Tibial nerve (tissue), 4 donors: ENCODE results near the gene PLCB2. TPM values are rescaled to one million over a fixed set of nuclear protein-coding genes. Genes with fewer than 3 reads are reported as not detected.
A peak's percentile ranks its signal among the peaks of the same experiment; 100 is the strongest.

Experiments
- DNase-seq, 2 donors: peaks; one replicate each; pipeline ENCODE4 v3.0.0-alpha.2; 2019; ENCODE audit warnings: low spot score in 2 of 2
- H3K27ac ChIP-seq, 4 donors: fragments of 200-600 bp; sonication (generic) in 3 of 4; one replicate each; pipeline ENCODE4 v1.5.1; 2017 to 2019; ENCODE audit warnings: mild to moderate bottlenecking in 1 of 4
- H3K27me3 ChIP-seq, 2 donors: fragments of 200-600 bp; sonication (generic) in 1 of 2; one replicate each; pipeline versions ENCODE4 v1.5.1 to v1.6.0; 2017 to 2019
- H3K36me3 ChIP-seq, 3 donors: fragments of 200-600 bp; sonication (generic); one replicate each; pipeline ENCODE4 v1.5.1; 2018 to 2019
- H3K4me1 ChIP-seq, 4 donors: fragments of 200-600 bp; sonication (generic) in 3 of 4; one replicate each; pipeline ENCODE4 v1.5.1; 2017 to 2019
- H3K4me3 ChIP-seq, 4 donors: fragments of 200-600 bp; sonication (generic) in 3 of 4; one replicate each; pipeline ENCODE4 v1.5.1; 2017 to 2019; ENCODE audit warnings: mild to moderate bottlenecking in 1 of 4, moderate library complexity in 1 of 4
- H3K9me3 ChIP-seq, 4 donors: fragments of 200-600 bp; sonication (generic) in 3 of 4; one replicate each; pipeline ENCODE4 v1.5.1; 2017 to 2019
- CTCF ChIP-seq, 5 experiments: fragments of 200-600 bp in 3 of 5; fragments of 450-650 bp in 2 of 5; sonication (generic) in 3 of 5; IDR thresholded peaks; one replicate each; pipeline ENCODE4 v1.5.1; 2016 to 2019; ENCODE audit warnings: antibody characterized with exemption in 5 of 5, mild to moderate bottlenecking in 3 of 5, moderate library complexity in 2 of 5
- EP300 ChIP-seq, 2 donors: sonication (generic); formaldehyde crosslinking; IDR thresholded peaks; one replicate each; pipeline ENCODE4 v1.6.1; 2017; ENCODE audit warnings: antibody characterized with exemption in 2 of 2, mild to moderate bottlenecking in 1 of 2
- POLR2A ChIP-seq, 2 donors: fragments of 450-650 bp; IDR thresholded peaks; one replicate each; pipeline ENCODE4 v1.6.1; 2017; ENCODE audit warnings: antibody characterized with exemption in 2 of 2, mild to moderate bottlenecking in 2 of 2, moderate library complexity in 2 of 2
- WGBS, 2 donors: methylation state at CpG; one replicate each; pipeline ENCODE4 v1.1.5; 2018; 5-methylcytosine and 5-hydroxymethylcytosine counted together
- total RNA-seq, 4 donors: library from RNA; depleted of rRNA; stranded (reverse); fragments of >200 nt; gene quantifications; one replicate each; pipeline ENCODE4 v1.1.0, GENCODE V29; 2016

PLCB2 gene
- total RNA-seq, 4 donors from 2014 or later: 14.9 to 42.3 (median 17.0) TPM

- H3K4me3 ChIP-seq: no peak overlapping the region
- TF ChIP-seq CTCF (IDR thresholded peaks at IDR 0.05) (peak; percentile 24 to 53 (median 43)), EP300 (IDR thresholded peaks at IDR 0.05) (no peak), POLR2A (IDR thresholded peaks at IDR 0.05) (no peak)
- peaks cover 0 to 5% of the 10 kb centered on the region in 2 donors for H3K27me3 ChIP-seq
- H3K27ac ChIP-seq: no peak overlapping the region
- no peaks in the 10 kb centered on the region for H3K9me3 ChIP-seq
- DNase-seq: no peak
- no peaks in the 10 kb centered on the region for H3K36me3 ChIP-seq
- 21 to 28% methylated on average over 4 of the region's 4 CpGs for WGBS, 2 donors
- H3K4me1 ChIP-seq: peaks cover 0 to 8% (median 0%) of the 10 kb centered on the region in 4 donors
Observed at GRCh38 chr15:40310001-40310959, 2.5 kb upstream of the PLCB2 start.

- DNase-seq: no peak
- 70 to 77% methylated on average over 8 of the region's 8 CpGs for WGBS, 2 donors
- Histone ChIP-seq H3K27ac (no peak overlapping the region), H3K4me3 (no peak overlapping the region), H3K9me3 (no peaks in the 10 kb centered on the region), H3K27me3 (peaks cover 0 to 5% of the 10 kb centered on the region in 2 donors), H3K36me3 (no peaks in the 10 kb centered on the region), H3K4me1 (peaks cover 0 to 8% (median 0%) of the 10 kb centered on the region in 4 donors)
- TF ChIP-seq EP300 (IDR thresholded peaks at IDR 0.05): no peak
- no peak for TF ChIP-seq CTCF (IDR thresholded peaks at IDR 0.05)
- no peak for TF ChIP-seq POLR2A (IDR thresholded peaks at IDR 0.05)
Observed at GRCh38 chr15:40309344-40309862, 1.7 kb upstream of the PLCB2 start.

GRCh38 chr15:40306908-40307307 is 827 bp downstream of the PLCB2 start:
- Histone ChIP-seq H3K27me3 (peaks cover 0 to 5% of the 10 kb centered on the region in 2 donors), H3K36me3 (no peaks in the 10 kb centered on the region), H3K27ac (peak overlapping the region in 1 of 4 donors; percentile 86), H3K4me3 (peak overlapping the region in 3 of 4 donors; percentile 11 to 49 (median 44)), H3K9me3 (no peaks in the 10 kb centered on the region), H3K4me1 (no peaks in the 10 kb centered on the region)
- no peak for TF ChIP-seq EP300 (IDR thresholded peaks at IDR 0.05)
- no peak for DNase-seq
- 73 to 87% methylated on average over 6 to 7 of the region's 7 CpGs for WGBS, 2 donors

- no peak for DNase-seq
- 80 to 86% methylated on average over 3 to 5 of the region's 5 CpGs for WGBS, 2 donors
Observed at GRCh38 chr15:40306371-40306770, 1.4 kb downstream of the PLCB2 start.

GRCh38 chr15:40305281-40305680 is 2.5 kb downstream of the PLCB2 start:
- Histone ChIP-seq H3K9me3 (peaks cover 0 to 8% (median 0%) of the 10 kb centered on the region in 4 donors), H3K27me3 (peaks cover 0 to 6% of the 10 kb centered on the region in 2 donors), H3K4me1 (no peaks in the 10 kb centered on the region), H3K36me3 (no peaks in the 10 kb centered on the region), H3K4me3 (no peak overlapping the region), H3K27ac (no peak overlapping the region)
- DNase-seq: no peak
- WGBS, 2 donors: 90 to 94% methylated on average over 4 of the region's 4 CpGs
- no peak for TF ChIP-seq POLR2A (IDR thresholded peaks at IDR 0.05)
- TF ChIP-seq CTCF (IDR thresholded peaks at IDR 0.05): no peak
- TF ChIP-seq EP300 (IDR thresholded peaks at IDR 0.05): no peak

More at GRCh38 chr15:40306371-40306770, 1.4 kb downstream of the PLCB2 start:
- H3K9me3 ChIP-seq: no peaks in the 10 kb centered on the region
- no peaks in the 10 kb centered on the region for H3K36me3 ChIP-seq
- H3K27me3 ChIP-seq: peaks cover 0 to 5% of the 10 kb centered on the region in 2 donors
- no peak overlapping the region for H3K27ac ChIP-seq
- peak overlapping the region in 3 of 4 donors; percentile 11 to 49 (median 44) for H3K4me3 ChIP-seq
- no peak for TF ChIP-seq POLR2A (IDR thresholded peaks at IDR 0.05)
- TF ChIP-seq EP300 (IDR thresholded peaks at IDR 0.05): no peak
- TF ChIP-seq CTCF (IDR thresholded peaks at IDR 0.05): no peak
- H3K4me1 ChIP-seq: no peaks in the 10 kb centered on the region
